GM21423 (cell line): ENCODE data around the gene PHACTR3.

Experiments
- ATAC-seq: cut with Tn5 transposase; IDR thresholded peaks from one replicate; pipeline ENCODE4 v1.9.1; 2021; ENCODE audit warnings: mild to moderate bottlenecking, moderate library complexity; ENCODE audit not compliant: unreplicated experiment

Gene PHACTR3

DNA sequence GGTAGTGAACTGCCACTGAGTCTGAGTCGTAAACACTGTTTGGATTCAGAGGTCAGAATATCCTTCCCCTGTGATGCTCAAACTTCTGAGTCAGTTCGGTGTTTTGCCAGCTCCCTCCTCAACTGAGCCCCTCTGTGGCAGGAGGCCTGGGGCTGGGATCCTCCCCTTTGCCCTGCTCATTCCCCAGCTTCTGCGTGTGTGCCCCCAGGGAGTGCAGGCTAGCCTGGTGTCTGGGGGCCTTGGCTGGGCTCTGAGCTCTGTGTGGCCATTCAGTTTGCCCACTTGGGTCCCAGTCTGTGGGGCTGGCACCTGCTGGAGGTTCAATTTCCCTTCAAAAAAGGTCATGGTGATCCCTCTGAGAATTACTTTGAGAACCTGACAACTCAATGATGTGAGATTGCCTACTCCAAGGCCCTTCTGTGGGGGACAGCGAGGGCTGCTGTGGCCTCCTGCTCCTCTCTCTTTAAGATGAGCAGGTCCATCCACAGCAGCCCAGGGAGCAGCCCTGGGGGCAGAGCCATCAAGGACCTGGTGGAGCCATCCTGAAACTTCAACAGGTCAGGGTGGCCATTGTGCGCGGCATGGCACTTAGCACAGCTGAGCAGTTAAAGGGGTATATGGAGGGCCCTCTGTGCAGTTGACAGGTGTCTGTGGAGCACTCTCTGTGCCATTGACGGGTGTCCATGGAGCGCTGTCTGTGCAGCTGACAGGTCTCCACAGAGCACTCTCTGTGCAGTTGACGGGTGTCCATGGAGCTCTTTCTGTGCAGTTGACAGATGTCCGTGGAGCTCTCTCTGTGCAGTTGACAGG is 181.9 kb downstream of the PHACTR3 start:
- no peak for ATAC-seq

DNA sequence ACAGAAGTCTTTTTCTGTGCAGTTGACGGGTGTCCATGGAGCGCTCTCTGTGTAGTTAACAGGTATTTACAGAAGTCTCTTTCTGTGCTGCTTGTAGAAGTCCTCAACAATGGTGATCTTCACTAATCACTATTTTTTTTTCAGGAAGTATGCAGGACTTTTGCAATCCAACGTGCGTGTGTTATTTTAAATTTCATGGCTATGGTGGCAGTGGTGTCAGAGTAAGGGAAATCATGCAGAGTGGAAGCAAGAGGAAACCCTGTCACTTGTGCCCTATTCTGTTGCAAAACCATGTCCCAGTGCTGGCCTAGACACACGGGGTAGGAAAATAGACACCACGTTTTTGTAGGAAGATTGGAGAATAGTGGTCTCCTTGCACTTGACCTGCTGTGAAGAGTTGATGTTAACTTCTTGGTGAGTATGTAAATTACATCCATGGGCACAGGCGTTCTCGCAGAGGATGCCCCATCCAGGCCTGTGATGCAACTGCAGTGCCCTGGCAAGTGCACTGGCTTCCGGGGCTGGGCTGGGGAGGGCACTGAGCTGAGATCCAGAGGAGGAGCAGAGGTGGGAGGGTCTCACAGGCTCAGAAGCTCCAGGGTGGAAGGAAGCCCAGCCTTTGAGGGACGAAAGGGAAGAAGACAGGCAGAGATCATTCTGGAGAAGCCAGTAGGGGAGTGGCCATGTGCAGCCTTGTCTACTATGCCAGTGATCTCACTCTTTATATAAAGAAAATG is 182.6 kb downstream of the PHACTR3 start:
- ATAC-seq = no peak

DNA sequence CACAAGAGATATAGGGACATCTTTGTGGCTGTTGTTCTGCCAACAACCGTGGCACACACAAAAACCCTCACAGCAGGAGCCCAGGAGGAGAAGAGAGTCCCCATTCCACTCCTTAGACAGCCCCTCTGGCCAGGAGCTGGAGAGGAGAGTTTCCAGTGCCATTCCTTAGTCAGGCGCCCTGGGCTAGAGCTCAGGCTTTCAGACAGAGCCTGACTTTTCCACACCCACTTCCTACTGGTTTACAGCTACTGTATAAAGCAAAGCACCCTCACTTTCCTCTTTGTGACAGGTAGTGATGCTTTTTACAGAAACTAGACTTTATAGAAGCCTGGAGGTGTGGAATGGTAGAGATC is 183.2 kb downstream of the PHACTR3 start:
- ATAC-seq = no peak

DNA sequence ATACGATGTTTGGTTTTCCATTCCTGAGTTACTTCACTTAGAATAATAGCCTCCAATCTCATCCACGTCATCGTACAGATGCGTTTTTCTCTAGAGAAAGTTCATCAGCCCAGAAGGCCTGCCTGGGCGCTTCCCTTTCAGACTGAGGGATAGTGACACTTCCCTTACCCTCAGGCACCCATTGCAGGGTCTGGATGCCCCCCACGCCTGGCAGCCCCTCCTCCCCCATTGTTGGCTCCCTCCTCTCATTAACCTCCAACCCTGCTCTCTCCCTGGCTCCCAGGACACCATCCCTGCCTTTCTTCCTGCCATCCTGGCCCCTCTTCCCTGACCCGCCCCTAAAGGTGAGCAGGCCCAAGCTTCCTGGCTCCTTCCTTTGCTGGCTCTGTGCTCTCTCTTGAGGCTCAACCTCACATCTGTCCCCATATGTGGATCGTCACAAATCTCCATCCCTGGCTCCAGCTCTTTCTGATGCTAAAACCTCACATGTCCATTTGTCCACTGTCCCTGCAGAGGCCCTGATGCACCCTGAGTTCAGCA is 183.9 kb downstream of the PHACTR3 start:
- ATAC-seq = no peak

DNA sequence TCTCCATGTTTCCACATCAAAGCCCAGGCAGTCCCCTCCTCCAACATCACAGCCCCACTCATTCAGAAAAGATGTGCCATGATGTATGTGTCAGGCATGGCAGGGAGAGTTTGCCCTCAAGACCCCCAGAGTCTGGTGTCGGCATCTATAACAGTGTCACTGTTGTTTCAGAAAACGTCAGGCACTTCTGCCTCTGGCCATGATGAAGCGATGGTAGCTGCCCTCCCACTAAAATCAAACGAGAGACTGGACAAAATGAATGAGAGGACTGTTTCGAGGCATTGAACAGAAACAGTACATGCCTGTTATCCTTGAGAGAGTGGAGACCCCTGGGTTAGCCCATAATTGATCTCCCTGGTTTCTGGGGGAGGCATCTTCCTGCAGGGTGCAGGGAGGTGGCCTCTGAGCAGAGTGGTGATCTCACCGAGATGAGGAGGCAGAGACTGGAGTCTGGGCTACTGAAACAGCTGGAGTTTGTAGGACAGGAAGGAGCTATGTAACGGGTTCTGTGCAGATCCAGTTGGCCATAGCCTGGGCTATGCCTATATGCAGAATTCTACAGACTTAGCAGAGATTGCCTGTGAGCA is 184.6 kb downstream of the PHACTR3 start:
- ATAC-seq = no peak

DNA sequence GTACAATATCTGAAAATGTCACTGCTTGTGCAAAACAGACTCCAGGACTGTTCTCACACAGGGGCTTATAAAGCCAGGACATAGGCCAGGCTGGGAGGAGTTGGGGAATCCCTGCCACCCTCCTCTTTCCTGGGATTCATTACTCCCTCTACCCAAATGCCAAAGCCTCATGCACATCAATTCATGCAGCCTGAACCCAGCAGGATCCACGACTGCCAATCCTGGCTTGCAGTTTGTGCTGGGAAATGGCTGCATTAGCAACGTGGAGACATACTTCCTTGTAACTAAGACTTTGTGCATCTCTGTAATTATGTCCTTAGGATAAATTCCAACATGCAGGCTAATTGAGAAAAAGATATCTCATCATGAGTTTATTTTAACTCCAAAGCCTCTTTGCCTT is 185.3 kb downstream of the PHACTR3 start:
- no peak for ATAC-seq

DNA sequence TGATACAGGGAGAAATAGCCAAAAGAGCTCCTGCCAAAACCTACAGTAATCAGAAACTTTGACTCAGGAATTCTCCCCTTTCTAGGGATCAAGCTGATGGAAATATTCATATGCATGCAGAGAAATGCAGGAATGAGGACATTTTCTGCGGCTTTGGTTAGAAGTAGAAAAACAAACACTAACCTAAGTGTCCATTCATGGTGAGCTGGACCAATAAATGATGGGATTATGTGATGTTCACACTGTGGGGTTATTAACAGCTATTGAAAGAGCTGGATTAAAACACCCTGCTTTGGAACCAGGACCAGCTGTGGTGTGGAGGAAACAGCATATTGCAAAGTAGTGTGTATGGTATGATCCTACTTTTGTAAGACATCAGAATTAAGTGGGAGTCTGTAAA is 186.0 kb downstream of the PHACTR3 start:
- ATAC-seq = no peak

GRCh38 chr20:59792300-59792699 is 188.0 kb downstream of the PHACTR3 start:
- ATAC-seq = no peak

DNA sequence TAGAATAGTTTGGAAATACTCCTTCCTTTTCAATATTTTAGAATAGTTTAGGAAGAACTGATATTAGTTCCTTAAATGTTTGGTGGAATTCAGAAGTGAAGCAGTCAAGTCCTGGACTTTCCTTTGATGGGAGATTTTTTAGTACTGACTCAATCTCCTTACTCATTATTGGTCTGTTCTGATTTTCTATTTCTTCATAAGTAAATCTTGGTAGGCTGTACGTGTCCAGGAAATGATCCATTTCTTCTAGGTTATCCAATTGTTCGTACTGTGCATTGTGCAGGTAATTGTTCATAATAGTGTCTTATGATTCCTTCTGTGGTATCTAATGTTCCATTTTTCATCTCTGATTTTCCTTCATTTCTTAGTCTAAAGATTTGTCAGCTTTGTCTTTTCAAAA is 190.2 kb downstream of the PHACTR3 start:
- ATAC-seq = no peak

DNA sequence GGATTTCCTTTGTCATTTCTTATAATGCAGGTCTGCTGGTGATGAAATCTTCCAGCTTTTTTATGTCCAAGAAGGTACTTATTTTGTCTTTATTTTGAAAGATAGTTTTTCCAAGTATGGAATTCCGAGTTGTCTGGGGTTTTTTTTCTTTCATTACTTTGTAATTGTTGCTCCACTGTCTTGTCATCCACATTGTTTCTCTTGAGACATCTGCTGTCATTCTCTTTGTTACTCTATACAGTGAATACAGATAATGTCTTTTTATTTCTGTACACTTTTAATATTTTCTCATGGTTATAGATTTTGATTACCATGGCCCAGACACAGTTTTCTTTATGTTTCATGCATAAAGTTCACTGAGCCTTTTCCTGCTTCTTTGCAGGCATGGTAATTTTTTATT is 196.0 kb downstream of the PHACTR3 start:
- no peak for ATAC-seq

- no peak for ATAC-seq
Observed at GRCh38 chr20:59802018-59802417, 197.7 kb downstream of the PHACTR3 start.

DNA sequence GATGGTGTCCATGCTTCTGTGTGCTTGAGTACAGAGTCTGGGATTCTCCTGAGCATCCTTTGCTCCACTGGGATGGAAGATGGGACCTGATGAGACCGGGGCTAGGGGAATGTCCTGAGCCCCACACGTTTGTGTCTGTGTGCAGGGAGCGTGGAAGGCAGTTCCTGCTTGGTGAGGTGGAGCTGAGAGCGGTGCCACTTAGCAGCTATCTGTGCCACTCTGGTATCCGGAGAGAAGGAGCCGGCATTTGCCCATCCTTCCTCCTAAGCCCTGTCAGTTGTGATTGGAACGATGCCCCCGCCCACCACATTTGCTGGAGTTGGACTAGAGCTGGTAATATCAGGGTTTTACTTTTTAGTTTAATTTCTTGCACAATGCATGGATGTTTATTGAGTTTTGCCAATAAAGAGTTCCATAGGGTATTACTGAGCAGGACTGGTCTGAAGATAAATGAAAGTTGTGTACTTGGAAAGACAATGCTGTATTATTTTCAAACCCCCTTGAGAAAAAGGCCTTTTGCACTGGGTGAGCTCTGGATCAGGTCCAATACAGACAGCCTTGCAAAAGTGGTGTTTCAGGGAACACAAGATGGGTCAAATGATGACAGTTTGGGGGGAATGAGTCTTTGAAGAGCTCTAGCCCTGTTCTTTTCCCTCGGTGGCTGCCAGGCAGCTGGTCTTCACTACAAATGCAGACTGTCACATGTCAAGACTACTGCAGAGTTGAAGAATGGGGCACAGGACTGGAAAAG is 198.3 kb downstream of the PHACTR3 start:
- no peak for ATAC-seq

DNA sequence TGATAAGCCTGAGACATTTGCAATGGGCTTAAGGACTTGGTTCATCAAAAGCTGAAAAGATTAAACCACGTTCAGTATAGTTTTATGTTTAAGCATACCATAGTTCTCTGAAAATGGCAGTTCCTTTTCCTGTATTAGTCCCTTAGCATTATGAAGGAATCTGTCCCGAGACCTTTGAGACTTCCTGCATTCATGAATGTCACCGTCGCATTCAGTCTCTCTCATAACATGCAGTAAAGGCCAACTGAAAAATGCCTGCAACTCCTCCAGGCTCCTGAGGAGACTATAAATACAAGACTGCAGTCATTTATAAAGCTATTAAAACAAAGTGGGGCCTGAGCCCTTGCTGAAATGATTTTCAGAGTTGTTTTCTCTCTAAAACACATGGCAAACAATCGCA is 200.0 kb downstream of the PHACTR3 start:
- ATAC-seq = no peak

DNA sequence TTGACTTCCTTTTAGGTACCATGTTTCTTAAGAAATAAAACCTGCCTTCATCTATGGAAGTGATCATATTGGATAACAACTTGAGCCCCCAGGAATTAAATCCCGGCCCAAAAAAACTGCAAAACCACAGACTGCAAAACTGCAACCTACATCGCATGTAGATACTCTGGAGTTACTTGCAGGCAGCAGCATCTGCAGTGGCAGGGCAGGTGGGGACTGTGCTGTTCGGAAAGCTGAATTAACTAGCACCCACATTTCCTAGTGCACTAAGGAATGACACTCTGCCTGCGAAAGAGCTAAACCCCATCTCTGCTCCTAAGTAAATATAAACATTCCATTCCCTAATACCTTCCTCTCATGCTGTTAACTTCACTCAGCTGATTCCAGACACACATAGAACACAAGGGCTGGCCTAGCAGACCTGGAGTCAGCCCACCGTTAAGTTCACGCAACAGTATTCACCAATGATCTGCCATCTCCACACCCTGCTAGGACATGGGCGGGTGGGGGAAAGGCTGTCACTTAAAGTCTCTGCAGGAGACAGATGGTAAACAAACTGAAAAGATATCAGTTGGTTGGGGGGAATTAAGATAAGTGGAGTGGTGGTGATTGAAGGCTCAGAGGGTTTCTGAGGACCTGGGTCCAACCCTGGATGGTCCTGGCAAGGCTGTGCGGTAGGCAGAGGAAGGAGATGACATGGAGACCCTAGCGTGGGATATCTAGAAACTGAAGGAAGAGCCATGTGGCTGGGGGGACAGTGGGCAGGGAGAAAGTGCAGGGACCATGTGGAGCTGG is 200.7 kb downstream of the PHACTR3 start:
- no peak for ATAC-seq

GRCh38 chr20:59805786-59806577 is 201.6 kb downstream of the PHACTR3 start:
- no peak for ATAC-seq

DNA sequence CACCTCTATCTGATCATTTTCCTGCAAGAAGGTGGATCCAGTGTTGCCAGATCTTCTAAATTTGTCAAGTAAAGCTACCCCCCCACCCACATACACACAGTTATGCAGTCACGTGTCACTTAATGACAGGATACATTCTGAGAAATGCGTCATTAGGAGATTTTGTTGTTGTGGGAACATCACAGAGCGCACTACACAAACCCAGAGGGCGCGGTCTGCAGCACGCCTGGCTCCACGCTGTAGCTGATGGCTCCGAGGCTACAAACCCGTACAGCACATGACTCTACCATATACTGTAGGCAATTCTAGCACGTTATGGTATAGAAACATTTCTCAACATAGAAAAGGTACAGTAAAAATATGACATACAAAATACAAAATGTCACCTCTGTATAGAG is 202.2 kb downstream of the PHACTR3 start:
- ATAC-seq = no peak

GRCh38 chr20:59807909-59808728 is 203.8 kb downstream of the PHACTR3 start:
- ATAC-seq = no peak

GRCh38 chr20:59808729-59809381 is 204.5 kb downstream of the PHACTR3 start:
- ATAC-seq = no peak
